HepG2 (cell line): ENCODE results near the gene MEAK7. TPM values are rescaled to one million over a fixed set of nuclear protein-coding genes. Genes with fewer than 3 reads are reported as not detected.

Experiments
- ARHGAP35 ChIP-seq: sonication (generic); formaldehyde crosslinking; IDR thresholded peaks from 2 replicates; pipeline ENCODE4 v1.9.0; 2022; ENCODE audit warnings: mild to moderate bottlenecking, inconsistent platforms, moderate library complexity, missing genetic modification reagents, borderline replicate concordance
- CENPX ChIP-seq: sonication (generic); formaldehyde crosslinking; IDR thresholded peaks from 2 replicates; pipeline ENCODE4 v1.9.0; 2021; ENCODE audit warnings: mild to moderate bottlenecking, missing genetic modification reagents, moderate library complexity
- CREB3 ChIP-seq: sonication (generic); formaldehyde crosslinking; IDR thresholded peaks from 2 replicates; pipeline ENCODE4 v1.5.0; 2020; ENCODE audit warnings: missing genetic modification reagents
- HOXA7 ChIP-seq: sonication (generic); formaldehyde crosslinking; IDR thresholded peaks from 2 replicates; pipeline ENCODE4 v1.8.1; 2022; ENCODE audit warnings: mild to moderate bottlenecking, missing genetic modification reagents, moderate library complexity
- KLF11 ChIP-seq: IDR thresholded peaks from 2 replicates; pipeline ENCODE4 v1.6.1; 2016; ENCODE audit warnings: missing compliant biosample characterization
- MED1 ChIP-seq: sonication (generic); formaldehyde crosslinking; IDR thresholded peaks from 2 replicates; pipeline ENCODE4 v1.4.0; 2020; ENCODE audit warnings: missing genetic modification reagents
- MEF2D ChIP-seq: sonication (generic); formaldehyde crosslinking; IDR thresholded peaks from 2 replicates; pipeline ENCODE4 v1.5.1; 2020; ENCODE audit warnings: mild to moderate bottlenecking, missing genetic modification reagents
- MNT ChIP-seq: fragments of 450-650 bp; IDR thresholded peaks from 2 replicates; pipeline ENCODE4 v1.6.1; 2016
- POLR2AphosphoS2 ChIP-seq: IDR thresholded peaks from 2 replicates; pipeline ENCODE4 v1.6.1; 2011; ENCODE audit warnings: low read depth, low read length, improper control_type of control experiment
- PRDM10 ChIP-seq: sonication (generic); formaldehyde crosslinking; IDR thresholded peaks from 2 replicates; pipeline ENCODE4 v1.4.0; 2020; ENCODE audit warnings: low read depth, missing genetic modification reagents
- TOE1 ChIP-seq: sonication (generic); formaldehyde crosslinking; IDR thresholded peaks from 2 replicates; pipeline ENCODE4 v1.4.0; 2020; ENCODE audit warnings: mild to moderate bottlenecking, missing genetic modification reagents
- XBP1 ChIP-seq: sonication (generic); formaldehyde crosslinking; IDR thresholded peaks from 2 replicates; pipeline ENCODE4 v1.5.0; 2020; ENCODE audit warnings: missing genetic modification reagents
- ZBTB46 ChIP-seq: sonication (generic); formaldehyde crosslinking; IDR thresholded peaks from 2 replicates; pipeline ENCODE4 v1.4.0; 2020; ENCODE audit warnings: mild to moderate bottlenecking, missing genetic modification reagents, borderline replicate concordance
- ZNF234 ChIP-seq: sonication (generic); formaldehyde crosslinking; conservative IDR thresholded peaks from 2 replicates; pipeline ENCODE4 v1.5.1; 2020; ENCODE audit warnings: mild to moderate bottlenecking, missing genetic modification reagents
- ZNF260 ChIP-seq: sonication (generic); formaldehyde crosslinking; IDR thresholded peaks from 2 replicates; pipeline ENCODE4 v1.4.0; 2020; ENCODE audit warnings: missing genetic modification reagents, low read depth, mild to moderate bottlenecking, borderline replicate concordance
- ZNF432 ChIP-seq: sonication (generic); formaldehyde crosslinking; IDR thresholded peaks from 2 replicates; pipeline ENCODE4 v1.5.0; 2020; ENCODE audit warnings: missing genetic modification reagents, mild to moderate bottlenecking, borderline replicate concordance
- ZNF784 ChIP-seq: sonication (generic); formaldehyde crosslinking; IDR thresholded peaks from 2 replicates; pipeline ENCODE4 v1.5.1; 2020; ENCODE audit warnings: missing genetic modification reagents, mild to moderate bottlenecking, borderline replicate concordance
- ZSCAN21 ChIP-seq: sonication (generic); formaldehyde crosslinking; IDR thresholded peaks from 2 replicates; pipeline ENCODE4 v1.8.0; 2022; ENCODE audit warnings: mild to moderate bottlenecking, missing genetic modification reagents, moderate library complexity, borderline replicate concordance
- ZSCAN9 ChIP-seq: IDR thresholded peaks from 2 replicates; pipeline ENCODE4 v1.6.1; 2016; ENCODE audit warnings: borderline replicate concordance
- polyA plus RNA-seq, 8 experiments: library from polyadenylated mRNA; depleted of rRNA in 3 of 8; stranded (reverse) in 7 of 8; unstranded in 1 of 8; fragments of >200 nt; fragmentation: Illumina TruSeq in 4 of 8; extraction: Trizol in 4 of 8; gene quantifications; 2 replicates each; pipeline versions ENCODE4 v1.2.1 to v1.2.3, GENCODE V29; 2011 to 2016; ENCODE audit warnings: low read depth in 4 of 8, missing spikeins in 1 of 8, mixed read lengths in 1 of 8; ENCODE audit not compliant: insufficient read depth in 1 of 8
- total RNA-seq, 5 experiments: library from RNA; depleted of rRNA; stranded (reverse); fragments of >200 nt; fragmentation: Illumina TruSeq; extraction: Trizol; gene quantifications; 2 replicates each; pipeline ENCODE4 v1.2.3, GENCODE V29; 2016; ENCODE audit warnings: low read depth in 1 of 5

The MEAK7 gene
- total and polyA plus RNA-seq, 2 of the 13 experiments (the other 11 are each of a cell fraction or from before 2014, with no cell fraction given): 11.8 to 14.7 TPM

GRCh38 chr16:84504420-84505248, at the start of gene MEAK7 (continued):
- TF ChIP-seq CREB3 (CRISPR knock-in tag) (no peak), ZNF784 (no peak), ZNF234 (CRISPR knock-in tag) (no peak), KLF11 (CRISPR knock-in tag) (no peak), XBP1 (no peak; the same call in 1 of the 2 replicates), POLR2AphosphoS2 (no peak), HOXA7 (CRISPR knock-in tag) (no peak), ZSCAN9 (CRISPR knock-in tag) (no peak; the same call in 1 of the 2 replicates), ZSCAN21 (CRISPR knock-in tag) (peak; percentile 72; the same call in 1 of the 2 replicates), TOE1 (CRISPR knock-in tag) (no peak), MNT (no peak), MEF2D (peak; percentile 81; the same call in 1 of the 2 replicates), MED1 (peak; percentile 55), ZBTB46 (CRISPR knock-in tag) (0 out of 2 replicates have a peak, but pooled peaks have one; percentile 70), PRDM10 (peak; percentile 52; the same call in 1 of the 2 replicates), ZNF260 (CRISPR knock-in tag) (no peak), ZNF432 (CRISPR knock-in tag) (no peak), CENPX (CRISPR knock-in tag) (no peak), ARHGAP35 (CRISPR knock-in tag) (peak; percentile 38; the same call in 1 of the 2 replicates)
